Fibroblast of lung (primary cell): ENCODE results near the gene CDPF1.

Source experiments
- EZH2 ChIP-seq: IDR thresholded peaks from 2 replicates; pipeline ENCODE4 v1.5.1; 2012; ENCODE audit warnings: low read length, control low read depth, mild to moderate bottlenecking; ENCODE audit errors: missing control alignments
- TF ChIP-seq, protein P1 (sequence below), 2 donors: IDR thresholded peaks in 1 of 2; conservative IDR thresholded peaks in 1 of 2; 1 replicate in 1 of 2; 2 replicates in 1 of 2; pipeline ENCODE4 v1.5.1; 2011 to 2012; ENCODE audit warnings: low read length in 2 of 2, control low read depth in 1 of 2, inconsistent platforms in 1 of 2, low read depth in 1 of 2, mild to moderate bottlenecking in 1 of 2

GRCh38 chr22:46250035-46250782 is at the start of gene CDPF1:
- TF ChIP-seq, protein P1, sequence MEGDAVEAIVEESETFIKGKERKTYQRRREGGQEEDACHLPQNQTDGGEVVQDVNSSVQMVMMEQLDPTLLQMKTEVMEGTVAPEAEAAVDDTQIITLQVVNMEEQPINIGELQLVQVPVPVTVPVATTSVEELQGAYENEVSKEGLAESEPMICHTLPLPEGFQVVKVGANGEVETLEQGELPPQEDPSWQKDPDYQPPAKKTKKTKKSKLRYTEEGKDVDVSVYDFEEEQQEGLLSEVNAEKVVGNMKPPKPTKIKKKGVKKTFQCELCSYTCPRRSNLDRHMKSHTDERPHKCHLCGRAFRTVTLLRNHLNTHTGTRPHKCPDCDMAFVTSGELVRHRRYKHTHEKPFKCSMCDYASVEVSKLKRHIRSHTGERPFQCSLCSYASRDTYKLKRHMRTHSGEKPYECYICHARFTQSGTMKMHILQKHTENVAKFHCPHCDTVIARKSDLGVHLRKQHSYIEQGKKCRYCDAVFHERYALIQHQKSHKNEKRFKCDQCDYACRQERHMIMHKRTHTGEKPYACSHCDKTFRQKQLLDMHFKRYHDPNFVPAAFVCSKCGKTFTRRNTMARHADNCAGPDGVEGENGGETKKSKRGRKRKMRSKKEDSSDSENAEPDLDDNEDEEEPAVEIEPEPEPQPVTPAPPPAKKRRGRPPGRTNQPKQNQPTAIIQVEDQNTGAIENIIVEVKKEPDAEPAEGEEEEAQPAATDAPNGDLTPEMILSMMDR (conservative IDR thresholded peaks at IDR 0.05 in 1 of 2, IDR thresholded peaks at IDR 0.05 in 1 of 2; ENCODE audit: low read depth in 1 of 2, low read length in 2 of 2), result no peak
- TF ChIP-seq EZH2, result no peak
